ENCODE data around the gene NOS3. TPM values are rescaled to one million over a fixed set of nuclear protein-coding genes. Genes with fewer than 3 reads are reported as not detected.

NOS3 gene
- total RNA-seq, 3 donors from 2014 or later = 3.8 to 35.1 (median 5.1) TPM

DNA sequence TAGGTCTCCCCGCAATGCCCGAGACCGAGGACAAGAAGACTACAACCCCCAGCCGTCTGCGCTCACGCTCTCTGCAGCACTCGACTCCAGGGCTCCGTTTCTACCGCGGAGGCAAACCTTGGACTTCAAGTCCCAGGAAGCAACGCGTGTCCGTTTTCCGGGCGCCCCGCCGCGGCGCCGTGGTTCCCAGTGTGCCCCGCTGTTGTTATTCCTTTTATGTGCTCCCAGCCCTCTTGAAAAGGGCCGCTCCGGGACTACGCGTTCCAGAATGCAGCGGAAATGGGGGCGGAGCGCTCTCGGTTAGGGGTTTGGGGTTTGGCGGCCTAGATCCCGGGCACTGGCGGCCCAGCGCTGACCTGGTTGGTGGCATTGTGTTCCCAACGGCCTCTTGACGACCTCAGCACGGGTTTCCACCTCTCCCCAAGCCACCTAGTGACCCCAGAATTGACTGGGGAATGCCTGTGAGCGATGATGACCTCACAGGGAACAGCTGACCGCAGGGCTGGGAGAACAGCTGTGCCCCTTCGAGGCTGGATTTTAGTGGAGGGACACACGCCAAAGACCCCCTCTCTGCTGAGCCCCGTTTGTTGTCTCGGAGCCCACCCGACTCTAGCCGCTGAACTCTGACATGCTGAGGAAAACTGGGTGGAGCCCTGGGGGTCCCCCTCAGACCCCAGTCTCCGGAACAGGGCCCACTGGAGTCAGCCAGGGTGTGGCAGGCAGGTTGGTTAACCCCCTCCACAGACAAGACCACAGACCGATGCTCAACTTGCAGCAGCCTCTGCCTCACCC lies 67.4 kb downstream of the NOS3 start:
- intact Hi-C loops (cut with DNase I; ENCODE audit: low total_unique reads) = no loop called here
- Histone ChIP-seq H3K4me1 (peaks cover 20 to 24% of the 10 kb centered on the region in 2 donors), H3K9me3 (no peaks in the 10 kb centered on the region), H3K27me3 (no peaks in the 10 kb centered on the region), H3K4me3 (peak overlapping the region; percentile 81 to 98 (median 86)), H3K36me3 (no peaks in the 10 kb centered on the region), H3K27ac (peak overlapping the region; percentile 97 to 100)
- TF ChIP-seq POLR2AphosphoS5 (IDR thresholded peaks at IDR 0.05) (peak; percentile 76 to 87 (median 80)), POLR2A (IDR thresholded peaks at IDR 0.05) (peak; percentile 50)
- TF ChIP-seq, protein P1, sequence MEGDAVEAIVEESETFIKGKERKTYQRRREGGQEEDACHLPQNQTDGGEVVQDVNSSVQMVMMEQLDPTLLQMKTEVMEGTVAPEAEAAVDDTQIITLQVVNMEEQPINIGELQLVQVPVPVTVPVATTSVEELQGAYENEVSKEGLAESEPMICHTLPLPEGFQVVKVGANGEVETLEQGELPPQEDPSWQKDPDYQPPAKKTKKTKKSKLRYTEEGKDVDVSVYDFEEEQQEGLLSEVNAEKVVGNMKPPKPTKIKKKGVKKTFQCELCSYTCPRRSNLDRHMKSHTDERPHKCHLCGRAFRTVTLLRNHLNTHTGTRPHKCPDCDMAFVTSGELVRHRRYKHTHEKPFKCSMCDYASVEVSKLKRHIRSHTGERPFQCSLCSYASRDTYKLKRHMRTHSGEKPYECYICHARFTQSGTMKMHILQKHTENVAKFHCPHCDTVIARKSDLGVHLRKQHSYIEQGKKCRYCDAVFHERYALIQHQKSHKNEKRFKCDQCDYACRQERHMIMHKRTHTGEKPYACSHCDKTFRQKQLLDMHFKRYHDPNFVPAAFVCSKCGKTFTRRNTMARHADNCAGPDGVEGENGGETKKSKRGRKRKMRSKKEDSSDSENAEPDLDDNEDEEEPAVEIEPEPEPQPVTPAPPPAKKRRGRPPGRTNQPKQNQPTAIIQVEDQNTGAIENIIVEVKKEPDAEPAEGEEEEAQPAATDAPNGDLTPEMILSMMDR (IDR thresholded peaks at IDR 0.05) = no peak
- peak; percentile 98 to 99 for DNase-seq (ENCODE audit: low spot score in 2 of 2)

DNA sequence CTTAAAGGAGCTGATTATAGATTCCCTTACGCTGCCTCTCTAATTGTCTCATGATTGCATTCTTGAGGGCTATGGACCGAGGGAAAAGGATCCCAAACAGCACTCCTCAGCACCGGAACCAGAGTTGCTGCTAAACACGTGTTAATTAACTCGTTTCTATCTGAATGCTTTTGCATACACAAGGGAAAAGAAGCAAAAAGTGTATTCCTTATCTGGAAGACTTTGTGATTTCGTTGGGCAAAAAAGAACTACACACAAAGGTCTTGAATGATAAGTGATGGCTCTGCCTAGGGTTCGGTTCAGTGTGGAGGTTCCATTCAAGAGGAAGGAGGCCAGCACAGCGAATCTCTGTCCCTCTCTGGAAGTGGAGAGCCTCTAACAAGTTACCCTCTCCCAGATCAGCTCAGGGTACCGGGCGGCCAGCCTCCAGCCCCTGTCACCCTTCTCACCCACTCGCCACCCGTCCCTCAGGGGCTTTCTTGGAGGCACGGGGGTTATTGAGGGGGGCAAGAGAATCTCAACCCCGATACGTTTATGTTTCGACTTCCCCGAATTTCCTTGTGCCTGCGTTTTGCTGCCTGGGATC lies 68.1 kb downstream of the NOS3 start:
- H3K4me1 ChIP-seq = peaks cover 20 to 24% of the 10 kb centered on the region in 2 donors
- TF ChIP-seq, protein P1 (IDR thresholded peaks at IDR 0.05) = no peak

DNA sequence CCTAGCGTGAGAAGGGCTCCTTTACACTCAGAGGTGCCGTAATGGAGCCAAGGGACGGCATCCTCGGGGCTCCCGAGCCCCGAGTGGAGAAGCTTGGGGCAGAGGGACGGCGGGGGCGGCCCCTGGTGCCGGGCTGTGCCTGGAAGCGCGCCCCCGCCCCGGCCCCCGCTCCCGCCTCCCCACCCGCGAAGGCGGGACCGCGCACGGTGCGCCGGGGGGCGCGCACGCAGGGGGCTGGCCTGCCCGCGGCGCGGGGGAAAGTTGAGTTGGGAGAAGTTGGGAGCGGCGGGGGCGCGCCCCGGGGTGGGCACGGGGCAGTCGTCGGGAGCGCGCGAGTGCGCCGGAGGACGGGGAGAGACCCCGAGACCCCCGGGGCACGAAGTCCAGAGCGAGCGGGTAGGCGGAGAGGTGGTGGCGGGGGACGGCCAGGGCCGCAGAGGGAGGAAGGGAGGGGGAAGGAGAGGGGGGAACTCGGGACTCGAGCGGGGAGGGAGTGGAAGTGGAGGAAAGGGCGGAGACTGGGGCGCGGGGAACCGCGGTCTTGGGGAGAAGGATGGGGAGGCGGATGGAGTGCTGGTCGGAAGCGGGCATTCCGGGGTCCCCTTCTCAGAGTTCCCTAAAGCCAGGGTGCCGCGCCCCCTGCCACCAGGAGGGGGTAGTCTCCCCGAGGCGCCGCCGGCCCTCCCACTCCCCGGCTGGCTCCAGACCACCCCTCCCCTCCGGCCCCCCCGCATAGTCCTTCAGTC lies 68.7 kb downstream of the NOS3 start, which contains the start of gene SLC4A2:
SLC4A2 (plus strand) TSS at position 223 of the 746 bp plus-strand sequence. CDS start 2,399 bp downstream, outside the sequence.
- Histone ChIP-seq H3K36me3 (no peaks in the 10 kb centered on the region), H3K4me1 (peaks cover 20 to 24% of the 10 kb centered on the region in 2 donors), H3K9me3 (no peaks in the 10 kb centered on the region), H3K27me3 (no peaks in the 10 kb centered on the region), H3K4me3 (peak within 1 kb of the TSS; percentile 81 to 98 (median 86)), H3K27ac (peak within 1 kb of the TSS; percentile 97 to 100)
- TF ChIP-seq POLR2A (IDR thresholded peaks at IDR 0.05) (no peak), POLR2AphosphoS5 (IDR thresholded peaks at IDR 0.05) (no peak)
- TF ChIP-seq, protein P1 (IDR thresholded peaks at IDR 0.05) = peak in 2 of 3 donors; percentile 9 to 29
- peak; percentile 65 to 71 for DNase-seq (ENCODE audit: low spot score in 2 of 2)
- intact Hi-C loops (cut with DNase I; ENCODE audit: low total_unique reads) = no loop called here

More for the DNA sequence above, 68.1 kb downstream of the NOS3 start:
- no peaks in the 10 kb centered on the region for H3K9me3 ChIP-seq
- H3K27ac ChIP-seq = peak overlapping the region; percentile 97 to 100
- H3K27me3 ChIP-seq = no peaks in the 10 kb centered on the region
- DNase-seq (ENCODE audit: low spot score in 2 of 2) = no peak
- intact Hi-C loops (cut with DNase I; ENCODE audit: low total_unique reads) = no loop called here
- H3K36me3 ChIP-seq = no peaks in the 10 kb centered on the region
- peak overlapping the region; percentile 81 to 98 (median 86) for H3K4me3 ChIP-seq

DNA sequence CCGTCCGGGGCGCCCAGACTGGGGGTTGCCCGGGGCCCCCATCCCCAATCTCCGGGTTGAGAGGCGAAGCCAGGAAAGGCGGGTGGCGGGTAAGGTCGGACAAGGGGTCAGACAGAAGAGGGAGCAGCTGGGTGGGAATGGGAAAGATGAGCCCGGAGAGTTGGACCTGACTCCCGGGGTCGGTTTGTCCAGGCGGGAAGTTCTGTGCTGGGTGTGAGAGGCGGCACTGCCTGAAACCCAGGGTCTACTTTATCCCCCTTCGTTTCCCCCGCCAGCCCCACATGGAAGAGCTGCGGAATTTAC lies 69.2 kb downstream of the NOS3 start:
- TF ChIP-seq POLR2AphosphoS5 (IDR thresholded peaks at IDR 0.05) = peak in 1 of 3 donors; percentile 2
- TF ChIP-seq, protein P1 (IDR thresholded peaks at IDR 0.05) = no peak
- intact Hi-C loops (cut with DNase I; ENCODE audit: low total_unique reads) = no loop called here
- DNase-seq (ENCODE audit: low spot score in 2 of 2) = peak in 1 of 2 donors; percentile 43
- Histone ChIP-seq H3K27me3 (no peaks in the 10 kb centered on the region), H3K9me3 (no peaks in the 10 kb centered on the region), H3K36me3 (no peaks in the 10 kb centered on the region), H3K4me1 (peaks cover 20 to 24% of the 10 kb centered on the region in 2 donors), H3K27ac (peak overlapping the region; percentile 97 to 100), H3K4me3 (peak overlapping the region; percentile 81 to 98 (median 86))
